Keratinocyte (primary cell): Measurements from ENCODE around the gene PHLDB3. TPM values are rescaled to one million over a fixed set of nuclear protein-coding genes. Genes with fewer than 3 reads are reported as not detected.

ENCODE experiments used
- DNase-seq: peaks from one replicate; pipeline ENCODE4 v3.0.0-alpha.2; 2011; ENCODE audit warnings: low read depth, missing footprints, low spot score
- FAIRE-seq: peaks from 2 replicates; lab custom pipeline; 2011; peaks lifted over from hg19 to GRCh38; lab: Jason Lieb, UNC
- H2AFZ ChIP-seq: 2 replicates; pipeline ENCODE4 v1.6.0; 2012; ENCODE audit warnings: low read length, control low read depth, inconsistent platforms; ENCODE audit not compliant: control insufficient read depth
- H3K27ac ChIP-seq: 2 replicates; pipeline ENCODE4 v1.5.1; 2011; ENCODE audit warnings: low read length; ENCODE audit not compliant: control insufficient read depth, insufficient read depth
- H3K27me3 ChIP-seq: 3 replicates; pipeline ENCODE4 v1.6.0; 2011; ENCODE audit warnings: low read length; ENCODE audit not compliant: control insufficient read depth, insufficient read depth; ENCODE audit errors: extremely low read depth
- H3K36me3 ChIP-seq, 2 experiments: 2 replicates in 1 of 2; 3 replicates in 1 of 2; pipeline ENCODE4 v1.5.1; 2011; ENCODE audit warnings: low read length in 2 of 2, mild to moderate bottlenecking in 1 of 2; ENCODE audit not compliant: control insufficient read depth in 2 of 2, insufficient read depth in 2 of 2; ENCODE audit errors: extremely low read depth in 1 of 2
- H3K4me1 ChIP-seq: 3 replicates; pipeline ENCODE4 v1.5.1; 2011; ENCODE audit warnings: low read length; ENCODE audit not compliant: control insufficient read depth, insufficient read depth; ENCODE audit errors: extremely low read depth
- H3K4me2 ChIP-seq: 3 replicates; pipeline ENCODE4 v1.6.0; 2011; ENCODE audit warnings: low read depth, low read length; ENCODE audit not compliant: control insufficient read depth, insufficient read depth; ENCODE audit errors: extremely low read depth
- H3K4me3 ChIP-seq, 3 experiments: fragments of 200-600 bp in 1 of 3; sonication (generic) in 1 of 3; 2 replicates in 2 of 3; 3 replicates in 1 of 3; pipeline ENCODE4 v1.5.1; 2011 to 2016; ENCODE audit warnings: low read length in 3 of 3, mild to moderate bottlenecking in 3 of 3, control low read depth in 2 of 3, inconsistent platforms in 1 of 3, low read depth in 1 of 3, mixed read lengths in 1 of 3, mixed run types in 1 of 3, moderate library complexity in 1 of 3; ENCODE audit not compliant: control insufficient read depth in 2 of 3, insufficient read depth in 2 of 3; ENCODE audit errors: extremely low read depth in 1 of 3
- H3K79me2 ChIP-seq: 2 replicates; pipeline ENCODE4 v1.6.0; 2012; ENCODE audit warnings: low read length; ENCODE audit not compliant: control insufficient read depth, insufficient read depth
- H3K9ac ChIP-seq: 3 replicates; pipeline ENCODE4 v1.6.0; 2011; ENCODE audit warnings: low read length; ENCODE audit not compliant: control insufficient read depth, insufficient read depth; ENCODE audit errors: extremely low read depth
- H3K9me1 ChIP-seq: 3 replicates; pipeline ENCODE4 v1.6.0; 2011; ENCODE audit warnings: low read length; ENCODE audit not compliant: control insufficient read depth, insufficient read depth; ENCODE audit errors: extremely low read depth
- H3K9me3 ChIP-seq: 2 replicates; pipeline ENCODE4 v1.5.1; 2012; ENCODE audit warnings: low read depth, low read length; ENCODE audit not compliant: control insufficient read depth
- H4K20me1 ChIP-seq: 3 replicates; pipeline ENCODE4 v1.6.0; 2011; ENCODE audit warnings: low read length; ENCODE audit not compliant: control insufficient read depth, insufficient read depth; ENCODE audit errors: extremely low read depth
- EZH2 ChIP-seq: IDR thresholded peaks from one replicate; pipeline ENCODE4 v1.6.1; 2012; ENCODE audit warnings: inconsistent platforms, mild to moderate bottlenecking, low read length, moderate library complexity
- dilution Hi-C: fragments of 300-500 bp; cut with MboI; formaldehyde crosslinking; loops from one replicate; pipeline ENCODE4 v1.7.0; 2020; ENCODE audit warnings: low sequenced_read_pairs; ENCODE audit not compliant: extremely low pct_ligation_motif_present
- polyA plus RNA-seq, 5 experiments: library from polyadenylated mRNA; depleted of rRNA in 3 of 5; stranded (reverse) in 3 of 5; stranded (forward) in 1 of 5; unstranded in 1 of 5; fragments of >200 nt; gene quantifications; 1 replicate in 1 of 5; 2 replicates in 3 of 5; 3 replicates in 1 of 5; pipeline versions ENCODE4 v1.2.1 to v1.2.3, GENCODE V29; 2011 to 2012; ENCODE audit warnings: missing spikeins in 2 of 5, low read depth in 1 of 5, low replicate concordance in 1 of 5
- TF ChIP-seq, protein P1 (sequence below), 3 experiments: IDR thresholded peaks in 1 of 3; conservative IDR thresholded peaks in 1 of 3; optimal IDR thresholded peaks in 1 of 3; 2 replicates in 2 of 3; 3 replicates in 1 of 3; pipeline versions ENCODE3 to v1.5.1; 2011; ENCODE audit warnings: low read length in 3 of 3, mild to moderate bottlenecking in 3 of 3, moderate library complexity in 2 of 3, control low read depth in 1 of 3, inconsistent platforms in 1 of 3; ENCODE audit not compliant: insufficient read depth in 2 of 3; ENCODE audit errors: extremely low read depth in 1 of 3

Gene PHLDB3
- polyA plus RNA-seq, 1 donor (not counting 4 experiments of a cell fraction or from before 2014, with no cell fraction given) = 6.7 TPM

DNA sequence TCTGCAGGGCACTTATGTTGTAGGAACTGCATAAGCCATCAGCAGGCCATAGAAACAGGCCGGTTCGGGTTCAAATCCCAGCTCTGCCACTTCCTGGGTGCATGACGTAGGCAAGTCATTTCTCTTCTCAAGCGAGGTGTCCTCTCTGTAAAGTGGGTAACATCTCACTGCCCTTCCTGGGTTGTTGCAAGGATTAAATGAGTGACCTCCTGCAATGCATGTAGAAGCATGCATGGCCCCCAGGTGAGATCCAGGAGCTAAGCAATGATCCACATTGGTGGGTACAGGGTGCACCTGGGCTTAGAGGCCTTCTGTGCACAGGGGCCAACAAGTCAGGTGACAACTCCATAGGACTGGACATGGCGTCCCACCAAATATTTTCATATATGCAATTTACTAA lies 13.8 kb downstream of the PHLDB3 start:
- no peak for DNase-seq
- no peak overlapping the region for H3K4me2 ChIP-seq
- no peak overlapping the region for H2AFZ ChIP-seq
- H3K4me1 ChIP-seq = no peaks in the 10 kb centered on the region
- H3K27me3 ChIP-seq = no peaks in the 10 kb centered on the region
- H3K79me2 ChIP-seq = no peaks in the 10 kb centered on the region
- H3K36me3 ChIP-seq = peaks cover 6 to 13% of the 10 kb centered on the region in 2 experiments
- H3K4me3 ChIP-seq = no peak overlapping the region
- no peak for FAIRE-seq
- H3K9ac ChIP-seq = no peak overlapping the region
- no peaks in the 10 kb centered on the region for H3K9me3 ChIP-seq
- H4K20me1 ChIP-seq = no peaks in the 10 kb centered on the region
- H3K9me1 ChIP-seq = no peaks in the 10 kb centered on the region
- H3K27ac ChIP-seq = no peak overlapping the region
- TF ChIP-seq EZH2 = no peak
- TF ChIP-seq, protein P1, sequence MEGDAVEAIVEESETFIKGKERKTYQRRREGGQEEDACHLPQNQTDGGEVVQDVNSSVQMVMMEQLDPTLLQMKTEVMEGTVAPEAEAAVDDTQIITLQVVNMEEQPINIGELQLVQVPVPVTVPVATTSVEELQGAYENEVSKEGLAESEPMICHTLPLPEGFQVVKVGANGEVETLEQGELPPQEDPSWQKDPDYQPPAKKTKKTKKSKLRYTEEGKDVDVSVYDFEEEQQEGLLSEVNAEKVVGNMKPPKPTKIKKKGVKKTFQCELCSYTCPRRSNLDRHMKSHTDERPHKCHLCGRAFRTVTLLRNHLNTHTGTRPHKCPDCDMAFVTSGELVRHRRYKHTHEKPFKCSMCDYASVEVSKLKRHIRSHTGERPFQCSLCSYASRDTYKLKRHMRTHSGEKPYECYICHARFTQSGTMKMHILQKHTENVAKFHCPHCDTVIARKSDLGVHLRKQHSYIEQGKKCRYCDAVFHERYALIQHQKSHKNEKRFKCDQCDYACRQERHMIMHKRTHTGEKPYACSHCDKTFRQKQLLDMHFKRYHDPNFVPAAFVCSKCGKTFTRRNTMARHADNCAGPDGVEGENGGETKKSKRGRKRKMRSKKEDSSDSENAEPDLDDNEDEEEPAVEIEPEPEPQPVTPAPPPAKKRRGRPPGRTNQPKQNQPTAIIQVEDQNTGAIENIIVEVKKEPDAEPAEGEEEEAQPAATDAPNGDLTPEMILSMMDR (optimal IDR thresholded peaks at IDR 0.05 in 1 of 3, IDR thresholded peaks at IDR 0.05 in 1 of 3, conservative IDR thresholded peaks at IDR 0.05 in 1 of 3; ENCODE audit: extremely low read depth in 1 of 3, insufficient read depth in 2 of 3, low read length in 3 of 3) = no peak
- dilution Hi-C loops = no loop called here

DNA sequence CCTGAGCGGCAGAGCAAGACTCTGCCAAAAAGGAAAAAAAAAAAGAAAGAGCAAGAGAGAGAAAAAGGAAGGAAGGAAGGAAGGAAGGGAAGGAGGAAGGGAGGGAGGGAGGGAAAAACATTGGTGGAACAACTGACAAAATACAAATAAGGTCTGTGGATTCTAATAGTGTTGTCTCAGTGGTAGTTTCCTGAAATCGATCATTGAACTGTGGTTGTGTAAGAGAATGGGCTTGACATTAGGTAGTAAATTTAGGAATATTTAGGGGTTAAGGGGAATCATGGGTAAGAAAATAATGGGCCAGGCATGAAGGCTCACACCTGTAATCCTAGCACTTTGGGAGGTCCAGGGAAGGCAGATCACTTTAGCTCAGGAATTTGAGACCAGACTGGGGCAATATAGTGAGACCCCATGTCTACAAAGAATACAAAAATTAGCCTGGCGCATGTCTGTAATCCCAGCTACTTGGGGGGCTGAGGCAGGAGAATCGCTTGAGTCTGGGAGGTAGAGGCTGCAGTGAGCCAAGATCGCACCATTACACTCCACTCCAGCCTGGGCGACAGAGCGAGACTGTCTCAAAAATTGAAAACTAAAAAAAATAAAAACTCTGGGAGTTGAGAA lies 14.5 kb downstream of the PHLDB3 start:
- TF ChIP-seq, protein P1 (optimal IDR thresholded peaks at IDR 0.05 in 1 of 3, IDR thresholded peaks at IDR 0.05 in 1 of 3, conservative IDR thresholded peaks at IDR 0.05 in 1 of 3; ENCODE audit: extremely low read depth in 1 of 3, insufficient read depth in 2 of 3, low read length in 3 of 3) = no peak
- TF ChIP-seq EZH2 = no peak
- no peaks in the 10 kb centered on the region for H3K27me3 ChIP-seq
- peaks cover 6 to 7% of the 10 kb centered on the region in 2 experiments for H3K36me3 ChIP-seq
- no peak for DNase-seq
- no peak overlapping the region for H3K4me2 ChIP-seq
- no peak for FAIRE-seq
- H3K4me1 ChIP-seq = no peaks in the 10 kb centered on the region
- H3K9me3 ChIP-seq = no peaks in the 10 kb centered on the region
- H3K4me3 ChIP-seq = no peak overlapping the region
- H3K27ac ChIP-seq = no peak overlapping the region
- dilution Hi-C loops = no loop called here
- H3K9ac ChIP-seq = no peak overlapping the region
- H3K79me2 ChIP-seq = no peaks in the 10 kb centered on the region
- no peaks in the 10 kb centered on the region for H4K20me1 ChIP-seq
- H2AFZ ChIP-seq = no peak overlapping the region
- no peaks in the 10 kb centered on the region for H3K9me1 ChIP-seq
